Measurements from ENCODE around the gene PPP1R12B.
A peak's percentile ranks its signal among the peaks of the same experiment; 100 is the strongest.

- TF ChIP-seq EZH2 (IDR thresholded peaks at IDR 0.05; ENCODE audit: low read depth) (no peak), CTCF (conservative IDR thresholded peaks at IDR 0.05) (peak; percentile 66)
These were observed 277.2 kb downstream of the PPP1R12B start for GRCh38 chr1:202625416-202626360.
